SK-N-SH treated with all-trans-retinoic acid at 6 μM for 48 hours (cell line): ENCODE data around the gene SCGB3A1.

Experiments used
- ATAC-seq: fragments of 200-7000 bp; cut with Tn5 transposase; 3 replicates; pipeline ENCODE4 v1.9.1; 2020; ENCODE audit warnings: mild to moderate bottlenecking, moderate library complexity
- ARNTL ChIP-seq: fragments of 450-650 bp; formaldehyde crosslinking; IDR thresholded peaks from 2 replicates; pipeline ENCODE4 v1.5.0; 2020; ENCODE audit warnings: low read depth, mild to moderate bottlenecking, moderate library complexity, borderline replicate concordance
- BACH2 ChIP-seq: fragments of 250-450 bp; sonication (Bioruptor Pico); IDR thresholded peaks from 2 replicates; pipeline ENCODE4 v1.9.0; 2021; ENCODE audit warnings: mild to moderate bottlenecking, borderline replicate concordance
- CSDC2 ChIP-seq: fragments of 250-450 bp; sonication (Bioruptor Pico); IDR thresholded peaks from 2 replicates; pipeline ENCODE4 v1.5.0; 2020; ENCODE audit warnings: mild to moderate bottlenecking, moderate library complexity
- CSRNP3 ChIP-seq: fragments of 250-450 bp; sonication (Bioruptor Pico); IDR thresholded peaks from 2 replicates; pipeline ENCODE4 v1.5.1; 2021; ENCODE audit warnings: mild to moderate bottlenecking, moderate library complexity
- GLIS3 ChIP-seq: fragments of 250-450 bp; sonication (Bioruptor Pico); IDR thresholded peaks from 2 replicates; pipeline ENCODE4 v1.5.0; 2020; ENCODE audit warnings: mild to moderate bottlenecking, moderate library complexity
- ISL1 ChIP-seq: fragments of 250-450 bp; sonication (Bioruptor Pico); IDR thresholded peaks from 2 replicates; pipeline ENCODE4 v2.1.2; 2022; ENCODE audit warnings: mild to moderate bottlenecking, moderate library complexity
- PPARA ChIP-seq: fragments of 250-450 bp; sonication (Bioruptor Pico); IDR thresholded peaks from 2 replicates; pipeline ENCODE4 v1.5.0; 2020; ENCODE audit warnings: mild to moderate bottlenecking, borderline replicate concordance
- RARB ChIP-seq: fragments of 250-450 bp; sonication (Bioruptor Pico); IDR thresholded peaks from 2 replicates; pipeline ENCODE4 v1.8.0; 2021; ENCODE audit warnings: mild to moderate bottlenecking, moderate library complexity
- SNAI2 ChIP-seq: fragments of 250-450 bp; sonication (Bioruptor Pico); IDR thresholded peaks from 2 replicates; pipeline ENCODE4 v1.5.0; 2020; ENCODE audit warnings: mild to moderate bottlenecking, moderate library complexity
- TCF4 ChIP-seq: fragments of 250-450 bp; sonication (Bioruptor Pico); IDR thresholded peaks from 2 replicates; pipeline ENCODE4 v1.8.0; 2021; ENCODE audit warnings: mild to moderate bottlenecking, moderate library complexity, borderline replicate concordance
- TOX ChIP-seq: fragments of 250-450 bp; sonication (Bioruptor Pico); IDR thresholded peaks from 2 replicates; pipeline ENCODE4 v1.8.0; 2021; ENCODE audit warnings: mild to moderate bottlenecking, moderate library complexity, borderline replicate concordance
- TSHZ2 ChIP-seq: fragments of 250-450 bp; sonication (Bioruptor Pico); IDR thresholded peaks from 2 replicates; pipeline ENCODE4 v1.5.0; 2020; ENCODE audit warnings: mild to moderate bottlenecking, moderate library complexity
- ZC3H10 ChIP-seq: fragments of 250-450 bp; sonication (Bioruptor Pico); IDR thresholded peaks from 2 replicates; pipeline ENCODE4 v1.5.1; 2021; ENCODE audit warnings: mild to moderate bottlenecking, moderate library complexity
- ZFP30 ChIP-seq: fragments of 450-650 bp; formaldehyde crosslinking; IDR thresholded peaks from 2 replicates; pipeline ENCODE4 v1.5.0; 2022; ENCODE audit warnings: mild to moderate bottlenecking, moderate library complexity
- ZNF565 ChIP-seq: fragments of 450-650 bp; formaldehyde crosslinking; conservative IDR thresholded peaks from 2 replicates; pipeline ENCODE4 v1.5.0; 2020; ENCODE audit warnings: low read depth, mild to moderate bottlenecking, moderate library complexity
- ZNF8 ChIP-seq: fragments of 450-650 bp; formaldehyde crosslinking; IDR thresholded peaks from 2 replicates; pipeline ENCODE4 v1.5.0; 2020; ENCODE audit warnings: mild to moderate bottlenecking, moderate library complexity
- TF ChIP-seq, protein P1 (sequence below): fragments of 250-450 bp; sonication (Bioruptor Pico); IDR thresholded peaks from 2 replicates; pipeline ENCODE4 v1.8.0; 2020; ENCODE audit warnings: mild to moderate bottlenecking, moderate library complexity, borderline replicate concordance

Gene SCGB3A1

DNA sequence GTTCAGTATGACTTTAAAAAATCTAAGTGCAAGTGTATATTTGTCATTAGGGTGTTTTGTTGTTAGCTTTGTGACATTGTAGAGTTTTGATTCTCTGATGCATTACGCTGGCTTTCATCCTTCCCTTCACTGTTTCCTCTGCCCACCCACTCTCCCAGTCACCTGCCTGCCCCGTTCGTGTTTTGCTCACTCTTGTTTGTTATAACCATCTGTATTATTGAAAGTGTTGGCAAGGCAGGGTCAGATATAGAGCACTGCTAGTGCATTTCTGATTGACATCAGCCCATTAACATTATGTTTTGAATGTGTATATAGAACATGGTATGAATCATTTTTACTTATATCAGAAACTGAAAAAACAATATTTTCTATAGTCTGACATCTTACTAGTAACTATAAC is 27.3 kb downstream of the SCGB3A1 start:
- ATAC-seq, result no peak
- no peak for TF ChIP-seq ARNTL
- TF ChIP-seq CSDC2, result no peak
- no peak for TF ChIP-seq ZFP30 (CRISPR knock-in tag)
- no peak for TF ChIP-seq BACH2 (CRISPR knock-in tag)
- no peak for TF ChIP-seq RARB
- no peak for TF ChIP-seq GLIS3 (CRISPR knock-in tag)
- TF ChIP-seq ZNF8 (CRISPR knock-in tag), result no peak
- no peak for TF ChIP-seq SNAI2 (CRISPR knock-in tag)
- TF ChIP-seq, all 23 proteins: peak for 0

DNA sequence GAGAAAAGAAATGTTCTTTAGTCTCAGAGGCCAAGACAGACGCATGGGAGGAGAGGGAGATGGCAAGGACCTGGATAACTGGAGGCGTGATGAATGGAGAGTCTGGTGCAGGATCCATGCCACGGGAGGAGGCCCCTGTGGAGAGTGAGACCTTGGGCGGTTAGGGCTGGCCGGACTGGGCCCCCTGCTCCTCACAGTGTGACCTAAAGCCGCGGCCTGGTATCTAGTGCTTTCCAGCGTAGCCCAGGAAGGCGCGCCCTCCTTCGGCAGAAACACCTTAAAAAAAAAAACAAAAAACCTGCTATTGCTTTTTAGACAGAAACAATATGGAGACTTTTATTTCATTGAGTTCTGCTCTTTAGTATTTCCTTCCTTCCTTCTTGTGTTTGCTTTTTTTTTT is 33.1 kb downstream of the SCGB3A1 start:
- TF ChIP-seq RARB (no peak), SNAI2 (CRISPR knock-in tag) (no peak), CSDC2 (no peak), ISL1 (CRISPR knock-in tag) (no peak), ZNF565 (CRISPR knock-in tag) (no peak), TSHZ2 (CRISPR knock-in tag) (no peak), ZC3H10 (CRISPR knock-in tag) (no peak), ARNTL (no peak), BACH2 (CRISPR knock-in tag) (no peak), ZFP30 (CRISPR knock-in tag) (no peak), TCF4 (CRISPR knock-in tag) (no peak)
- TF ChIP-seq, protein P1, sequence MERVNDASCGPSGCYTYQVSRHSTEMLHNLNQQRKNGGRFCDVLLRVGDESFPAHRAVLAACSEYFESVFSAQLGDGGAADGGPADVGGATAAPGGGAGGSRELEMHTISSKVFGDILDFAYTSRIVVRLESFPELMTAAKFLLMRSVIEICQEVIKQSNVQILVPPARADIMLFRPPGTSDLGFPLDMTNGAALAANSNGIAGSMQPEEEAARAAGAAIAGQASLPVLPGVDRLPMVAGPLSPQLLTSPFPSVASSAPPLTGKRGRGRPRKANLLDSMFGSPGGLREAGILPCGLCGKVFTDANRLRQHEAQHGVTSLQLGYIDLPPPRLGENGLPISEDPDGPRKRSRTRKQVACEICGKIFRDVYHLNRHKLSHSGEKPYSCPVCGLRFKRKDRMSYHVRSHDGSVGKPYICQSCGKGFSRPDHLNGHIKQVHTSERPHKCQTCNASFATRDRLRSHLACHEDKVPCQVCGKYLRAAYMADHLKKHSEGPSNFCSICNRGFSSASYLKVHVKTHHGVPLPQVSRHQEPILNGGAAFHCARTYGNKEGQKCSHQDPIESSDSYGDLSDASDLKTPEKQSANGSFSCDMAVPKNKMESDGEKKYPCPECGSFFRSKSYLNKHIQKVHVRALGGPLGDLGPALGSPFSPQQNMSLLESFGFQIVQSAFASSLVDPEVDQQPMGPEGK (CRISPR knock-in tag), result no peak
- TF ChIP-seq, all 23 proteins: peak for 0

GRCh38 chr5:180557217-180557809 is 34.0 kb downstream of the SCGB3A1 start:
- no peak for ATAC-seq
- TF ChIP-seq TCF4 (CRISPR knock-in tag) (no peak), TOX (no peak), BACH2 (CRISPR knock-in tag) (no peak), ZNF565 (CRISPR knock-in tag) (no peak), RARB (no peak)

More for the DNA sequence above, 33.1 kb downstream of the SCGB3A1 start:
- ATAC-seq, result no peak

DNA sequence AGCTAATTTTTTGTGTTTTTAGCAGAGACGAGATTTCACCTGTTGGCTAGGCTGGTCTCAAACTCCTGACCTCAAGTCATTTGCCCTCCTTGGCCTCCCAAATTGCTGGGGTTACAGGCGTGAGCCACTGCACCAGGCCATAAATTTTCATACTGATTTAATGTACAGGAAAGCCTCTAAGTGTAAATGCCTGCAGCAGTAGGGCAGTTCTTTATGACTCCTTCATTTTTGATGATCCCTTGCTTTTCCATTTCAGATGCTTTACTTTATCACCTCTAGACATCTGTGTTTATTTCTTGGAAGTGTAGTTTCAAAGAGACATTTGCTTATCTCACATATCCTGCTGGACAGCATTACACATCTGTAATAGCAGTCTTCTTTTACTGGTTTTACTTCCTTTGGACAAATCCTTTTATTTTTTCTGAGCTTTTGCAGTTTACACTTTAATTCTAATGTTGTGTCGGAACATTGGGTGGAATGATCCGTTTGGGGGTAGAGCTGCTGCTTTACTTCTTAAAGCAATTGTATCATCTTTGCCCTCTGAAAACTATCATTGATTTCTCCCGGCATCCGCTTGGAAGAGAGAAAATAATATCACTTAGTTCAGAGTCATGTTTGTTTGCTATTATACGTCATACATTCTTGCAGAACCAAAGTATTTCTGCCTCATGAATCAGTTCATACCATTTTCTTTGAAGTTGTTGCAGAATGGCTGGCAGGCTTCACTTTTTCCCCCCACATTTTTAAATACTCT is 36.0 kb downstream of the SCGB3A1 start:
- ATAC-seq, result no peak
- no peak for TF ChIP-seq TSHZ2 (CRISPR knock-in tag)

DNA sequence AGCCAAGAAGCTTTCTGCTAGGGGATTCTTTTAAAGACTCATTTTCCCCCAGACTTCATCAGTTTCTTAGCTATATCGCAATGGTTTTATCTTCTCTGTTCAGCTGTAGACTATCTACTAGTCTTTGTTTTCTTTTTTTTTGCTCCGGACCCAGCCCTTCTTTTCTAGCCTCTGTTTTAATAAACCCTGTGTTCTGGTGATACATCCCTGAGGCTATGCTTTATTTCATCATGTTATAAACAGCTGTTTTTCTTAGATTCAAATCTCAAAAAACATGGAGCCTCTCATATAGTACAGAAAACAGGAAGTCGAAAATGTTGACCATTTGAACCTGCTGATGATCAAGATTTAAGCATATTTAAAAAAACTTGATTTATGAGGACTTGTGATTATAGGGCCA is 37.8 kb downstream of the SCGB3A1 start:
- no peak for ATAC-seq
- peak; percentile 84 for TF ChIP-seq TCF4 (CRISPR knock-in tag)
- no peak for TF ChIP-seq CSRNP3 (CRISPR knock-in tag)
- peak; percentile 37; the same call in 1 of the 2 replicates for TF ChIP-seq TSHZ2 (CRISPR knock-in tag)
- TF ChIP-seq ARNTL, result no peak
- no peak for TF ChIP-seq ZFP30 (CRISPR knock-in tag)
- TF ChIP-seq PPARA, result no peak
- no peak for TF ChIP-seq ZC3H10 (CRISPR knock-in tag)
- TF ChIP-seq, protein P1 (CRISPR knock-in tag), result no peak
- TF ChIP-seq RARB, result no peak
